Prostate gland (tissue), 2 donors: Measurements from ENCODE around the gene KLHL25.

Experiments used
- CTCF ChIP-seq, 4 experiments: fragments of 200-600 bp in 2 of 4; fragments of 450-650 bp in 2 of 4; sonication (generic) in 2 of 4; IDR thresholded peaks; 1 replicate in 3 of 4; 2 replicates in 1 of 4; pipeline ENCODE4 v1.5.1; 2016 to 2019; ENCODE audit warnings: antibody characterized with exemption in 4 of 4, mild to moderate bottlenecking in 2 of 4, moderate library complexity in 2 of 4
- POLR2A ChIP-seq: fragments of 450-650 bp; IDR thresholded peaks from one replicate; pipeline ENCODE4 v1.6.1; 2016; ENCODE audit warnings: antibody characterized with exemption, mild to moderate bottlenecking
- POLR2AphosphoS5 ChIP-seq: sonication (generic); formaldehyde crosslinking; IDR thresholded peaks from one replicate; pipeline ENCODE4 v1.6.1; 2017; ENCODE audit warnings: antibody characterized with exemption

- TF ChIP-seq CTCF (IDR thresholded peaks at IDR 0.05): no peak
- no peak for TF ChIP-seq POLR2A
- no peak for TF ChIP-seq POLR2AphosphoS5
Observed at GRCh38 chr15:85786781-85787114, 8.0 kb downstream of the KLHL25 start.
